Suprapubic skin (tissue), 3 donors: ENCODE results near the gene MMP21.

ENCODE experiments used
- EP300 ChIP-seq: sonication (generic); formaldehyde crosslinking; IDR thresholded peaks from one replicate; pipeline ENCODE4 v1.6.1; 2017; ENCODE audit warnings: antibody characterized with exemption
- POLR2A ChIP-seq, 2 donors: fragments of 450-650 bp; IDR thresholded peaks; one replicate each; pipeline ENCODE4 v1.6.1; 2017; ENCODE audit warnings: antibody characterized with exemption in 2 of 2, mild to moderate bottlenecking in 2 of 2, moderate library complexity in 2 of 2
- TF ChIP-seq, protein P1 (sequence below), 2 donors: fragments of 200-600 bp in 1 of 2; fragments of 450-650 bp in 1 of 2; sonication (generic) in 1 of 2; IDR thresholded peaks; one replicate each; pipeline ENCODE4 v1.5.1; 2016 to 2019; ENCODE audit warnings: antibody characterized with exemption in 2 of 2, mild to moderate bottlenecking in 1 of 2, moderate library complexity in 1 of 2

GRCh38 chr10:125823663-125824251 lies 48.1 kb upstream of the MMP21 start:
- no peak for TF ChIP-seq POLR2A (IDR thresholded peaks at IDR 0.05)
- TF ChIP-seq, protein P1, sequence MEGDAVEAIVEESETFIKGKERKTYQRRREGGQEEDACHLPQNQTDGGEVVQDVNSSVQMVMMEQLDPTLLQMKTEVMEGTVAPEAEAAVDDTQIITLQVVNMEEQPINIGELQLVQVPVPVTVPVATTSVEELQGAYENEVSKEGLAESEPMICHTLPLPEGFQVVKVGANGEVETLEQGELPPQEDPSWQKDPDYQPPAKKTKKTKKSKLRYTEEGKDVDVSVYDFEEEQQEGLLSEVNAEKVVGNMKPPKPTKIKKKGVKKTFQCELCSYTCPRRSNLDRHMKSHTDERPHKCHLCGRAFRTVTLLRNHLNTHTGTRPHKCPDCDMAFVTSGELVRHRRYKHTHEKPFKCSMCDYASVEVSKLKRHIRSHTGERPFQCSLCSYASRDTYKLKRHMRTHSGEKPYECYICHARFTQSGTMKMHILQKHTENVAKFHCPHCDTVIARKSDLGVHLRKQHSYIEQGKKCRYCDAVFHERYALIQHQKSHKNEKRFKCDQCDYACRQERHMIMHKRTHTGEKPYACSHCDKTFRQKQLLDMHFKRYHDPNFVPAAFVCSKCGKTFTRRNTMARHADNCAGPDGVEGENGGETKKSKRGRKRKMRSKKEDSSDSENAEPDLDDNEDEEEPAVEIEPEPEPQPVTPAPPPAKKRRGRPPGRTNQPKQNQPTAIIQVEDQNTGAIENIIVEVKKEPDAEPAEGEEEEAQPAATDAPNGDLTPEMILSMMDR (IDR thresholded peaks at IDR 0.05), result no peak
- TF ChIP-seq EP300, result no peak
